ENCODE results near the gene FCN3.
"Not testable (repeated sequence)": the region's sequence is repeated elsewhere in the genome, so short reads cannot be mapped to it uniquely, and the experiment has no call there.

The FCN3 gene

GRCh38 chr1:27399251-27400025 is 24.8 kb upstream of the FCN3 start:
- peak in 1 of 2 experiments; percentile 56 for DNase-seq

GRCh38 chr1:27398405-27399149 is 24.0 kb upstream of the FCN3 start:
- DNase-seq = no peak

- DNase-seq = no peak
These were observed 23.1 kb upstream of the FCN3 start for GRCh38 chr1:27397749-27398148.

GRCh38 chr1:27397110-27397509 is 22.5 kb upstream of the FCN3 start:
- no peak for DNase-seq

- DNase-seq = peak in 1 of 2 experiments; percentile 73
These were observed 21.0 kb upstream of the FCN3 start for GRCh38 chr1:27395441-27396195.

- no peak for DNase-seq
These were observed 20.3 kb upstream of the FCN3 start for GRCh38 chr1:27394925-27395324.

- DNase-seq = no peak
These were observed 19.6 kb upstream of the FCN3 start for GRCh38 chr1:27394282-27394658.

GRCh38 chr1:27393641-27394281 is 19.1 kb upstream of the FCN3 start:
- DNase-seq = no peak

GRCh38 chr1:27392778-27393635 is 18.4 kb upstream of the FCN3 start:
- DNase-seq = peak in 1 of 2 experiments; percentile 15

GRCh38 chr1:27392096-27392777 is 17.6 kb upstream of the FCN3 start, which contains the start of gene GPR3:
Gene GPR3, plus strand, starts transcription at chr1:27392622. Its CDS starts 1,177 bp downstream, at chr1:27393799.
- DNase-seq = peak; percentile 40 to 94

- DNase-seq = peak in 1 of 2 experiments; percentile 61
These were observed 17.0 kb upstream of the FCN3 start for GRCh38 chr1:27391511-27392095.

GRCh38 chr1:27388337-27389005 is 13.8 kb upstream of the FCN3 start:
- DNase-seq = peak; percentile 32 to 82

- DNase-seq = not testable (repeated sequence)
These were observed 10.2 kb upstream of the FCN3 start for GRCh38 chr1:27384797-27385196.

- no peak for DNase-seq
These were observed 9.0 kb upstream of the FCN3 start for GRCh38 chr1:27383661-27384060.

GRCh38 chr1:27383039-27383605 is 8.5 kb upstream of the FCN3 start, which contains the start of gene CD164L2:
Gene CD164L2, minus strand, starts transcription at chr1:27383333. Its CDS starts 94 bp downstream, at chr1:27383239.
- peak in 1 of 2 experiments; percentile 78 for DNase-seq

- no peak for DNase-seq
These were observed 7.5 kb upstream of the FCN3 start for GRCh38 chr1:27381969-27382762.

- DNase-seq = no peak
These were observed 6.4 kb upstream of the FCN3 start for GRCh38 chr1:27380766-27381733.

- DNase-seq = no peak
These were observed 5.6 kb upstream of the FCN3 start for GRCh38 chr1:27380224-27380623.
